Liver (tissue), 9 donors: ENCODE results near the gene OPN4. TPM values are rescaled to one million over a fixed set of nuclear protein-coding genes. Genes with fewer than 3 reads are reported as not detected.

Experiments used
- DNase-seq: peaks from one replicate; pipeline ENCODE4 v3.0.0-alpha.2; 2017; ENCODE audit warnings: low spot score
- H3K27ac ChIP-seq, 2 donors: one replicate each; pipeline ENCODE4 v1.7.0; 2013; ENCODE audit warnings: inconsistent platforms in 2 of 2, low read length in 2 of 2, control low read depth in 1 of 2, low read depth in 1 of 2, mild to moderate bottlenecking in 1 of 2
- H3K27me3 ChIP-seq, 4 donors: one replicate each; pipeline versions ENCODE4 v1.6.1 to v1.7.0; 2013; ENCODE audit warnings: low read length in 3 of 4, inconsistent platforms in 1 of 4, mild to moderate bottlenecking in 1 of 4, moderate library complexity in 1 of 4; ENCODE audit not compliant: control insufficient read depth in 4 of 4, insufficient read depth in 4 of 4
- H3K36me3 ChIP-seq, 4 donors: one replicate each; pipeline versions ENCODE4 v1.6.1 to v1.7.0; 2013; ENCODE audit warnings: low read length in 3 of 4, mild to moderate bottlenecking in 3 of 4, low read depth in 1 of 4, moderate library complexity in 1 of 4; ENCODE audit not compliant: control insufficient read depth in 4 of 4, insufficient read depth in 3 of 4
- H3K4me1 ChIP-seq, 4 donors: one replicate each; pipeline versions ENCODE4 v1.6.1 to v1.7.0; 2013; ENCODE audit warnings: low read length in 3 of 4, mild to moderate bottlenecking in 3 of 4, moderate library complexity in 1 of 4; ENCODE audit not compliant: control insufficient read depth in 4 of 4, insufficient read depth in 4 of 4
- H3K4me3 ChIP-seq, 3 donors: one replicate each; pipeline versions ENCODE4 v1.6.1 to v1.7.0; 2013; ENCODE audit warnings: low read length in 3 of 3, control low read depth in 1 of 3, low read depth in 1 of 3, mild to moderate bottlenecking in 1 of 3
- H3K9ac ChIP-seq, 2 donors: one replicate each; pipeline ENCODE4 v1.7.0; 2013; ENCODE audit warnings: low read length in 2 of 2, mild to moderate bottlenecking in 2 of 2, moderate library complexity in 2 of 2, control low read depth in 1 of 2, low read depth in 1 of 2
- H3K9me3 ChIP-seq, 4 donors: one replicate each; pipeline versions ENCODE4 v1.6.1 to v1.7.0; 2013; ENCODE audit warnings: low read length in 3 of 4; ENCODE audit not compliant: control insufficient read depth in 4 of 4
- ATF3 ChIP-seq: IDR thresholded peaks from 2 replicates; pipeline ENCODE4 v1.6.1; 2016; ENCODE audit warnings: antibody characterized with exemption
- CTCF ChIP-seq: fragments of 150-350 bp; IDR thresholded peaks from 2 replicates; pipeline ENCODE4 v1.5.1; 2017; ENCODE audit warnings: improper control_type of control experiment, low read depth, low read length; ENCODE audit not compliant: missing input control
- EGR1 ChIP-seq, 2 donors: IDR thresholded peaks; 2 replicates each; pipeline ENCODE4 v1.6.1; 2016 to 2018; ENCODE audit warnings: antibody characterized with exemption in 2 of 2, low read depth in 2 of 2
- FOXA1 ChIP-seq: IDR thresholded peaks from 2 replicates; pipeline ENCODE4 v1.6.1; 2016; ENCODE audit warnings: antibody characterized with exemption
- FOXA2 ChIP-seq: IDR thresholded peaks from 2 replicates; pipeline ENCODE4 v1.6.1; 2016; ENCODE audit warnings: antibody characterized with exemption
- GABPA ChIP-seq, 2 donors: IDR thresholded peaks in 1 of 2; conservative IDR thresholded peaks in 1 of 2; 2 replicates each; pipeline ENCODE4 v1.6.1; 2016; ENCODE audit warnings: antibody characterized with exemption in 2 of 2, mild to moderate bottlenecking in 1 of 2, moderate library complexity in 1 of 2
- HNF4A ChIP-seq, 2 donors: conservative IDR thresholded peaks; 2 replicates each; pipeline ENCODE4 v1.6.1; 2016; ENCODE audit warnings: antibody characterized with exemption in 2 of 2, mild to moderate bottlenecking in 2 of 2
- JUND ChIP-seq, 2 donors: IDR thresholded peaks; 2 replicates each; pipeline ENCODE4 v1.6.1; 2016; ENCODE audit warnings: antibody characterized with exemption in 2 of 2
- MAX ChIP-seq: IDR thresholded peaks from 2 replicates; pipeline ENCODE4 v1.6.1; 2016; ENCODE audit warnings: antibody characterized with exemption
- NR2F2 ChIP-seq: IDR thresholded peaks from 2 replicates; pipeline ENCODE4 v1.6.1; 2016; ENCODE audit warnings: antibody characterized with exemption
- RAD21 ChIP-seq, 2 donors: IDR thresholded peaks; 2 replicates each; pipeline ENCODE4 v1.6.1; 2016; ENCODE audit warnings: antibody characterized with exemption in 2 of 2, mild to moderate bottlenecking in 2 of 2
- REST ChIP-seq: IDR thresholded peaks from 2 replicates; pipeline ENCODE4 v1.6.1; 2016; ENCODE audit warnings: antibody characterized with exemption, mild to moderate bottlenecking
- RXRA ChIP-seq, 2 donors: IDR thresholded peaks; 2 replicates each; pipeline ENCODE4 v1.6.1; 2017 to 2018; ENCODE audit warnings: antibody characterized with exemption in 2 of 2, mild to moderate bottlenecking in 1 of 2
- ZBTB33 ChIP-seq: IDR thresholded peaks from 2 replicates; pipeline ENCODE4 v1.6.1; 2016; ENCODE audit warnings: antibody characterized with exemption
- WGBS: extraction: QIAGEN DNeasy Blood & Tissue Kit; methylation state at CpG from one replicate; pipeline ENCODE4 v1.1.7; 2013; 5-methylcytosine and 5-hydroxymethylcytosine counted together
- polyA plus RNA-seq, 2 donors: library from polyadenylated mRNA; stranded (reverse) in 1 of 2; unstranded in 1 of 2; fragments of 200-250 nt in 1 of 2; fragments of >200 nt in 1 of 2; fragmentation: Nextera tagmentation in 1 of 2; extraction: Ambion mirVana in 1 of 2; gene quantifications; one replicate each; pipeline versions ENCODE4 v1.2.1 to v1.2.3, GENCODE V29; 2013 to 2015
- total RNA-seq, 2 donors: library from RNA; depleted of rRNA; stranded (reverse); fragments of >200 nt; gene quantifications; one replicate each; pipeline ENCODE4 v1.2.3, GENCODE V29; 2014
- donor health status: healthy.
- donor health status: healthy.
- donor health status: healthy.
- donor health status: healthy.
- donor health status: healthy.

OPN4 gene
- total and polyA plus RNA-seq, 4 donors = not detected

GRCh38 chr10:86705905-86706304, 51.6 kb downstream of the OPN4 start:
- no peaks in the 10 kb centered on the region for H3K36me3 ChIP-seq
- peaks cover 0 to 3% (median 0%) of the 10 kb centered on the region in 4 donors for H3K4me1 ChIP-seq
- H3K27ac ChIP-seq = no peak overlapping the region
- TF ChIP-seq CTCF (no peak), RAD21 (IDR thresholded peaks at IDR 0.05) (no peak), JUND (IDR thresholded peaks at IDR 0.05) (no peak), MAX (no peak), FOXA2 (no peak), GABPA (IDR thresholded peaks at IDR 0.05 in 1 of 2, conservative IDR thresholded peaks at IDR 0.05 in 1 of 2) (no peak), RXRA (IDR thresholded peaks at IDR 0.05) (no peak), HNF4A (conservative IDR thresholded peaks at IDR 0.05) (no peak), ZBTB33 (no peak)
- no peak overlapping the region for H3K4me3 ChIP-seq
- DNase-seq = no peak
- no peaks in the 10 kb centered on the region for H3K9me3 ChIP-seq
- no peak overlapping the region for H3K9ac ChIP-seq
- no peaks in the 10 kb centered on the region for H3K27me3 ChIP-seq
- 91% methylated on average over 2 of the region's 2 CpGs for WGBS

GRCh38 chr10:86706401-86706841, 52.1 kb downstream of the OPN4 start:
- Histone ChIP-seq H3K4me1 (peaks cover 0 to 3% (median 0%) of the 10 kb centered on the region in 4 donors), H3K27ac (no peak overlapping the region), H3K9me3 (no peaks in the 10 kb centered on the region), H3K36me3 (no peaks in the 10 kb centered on the region), H3K9ac (no peak overlapping the region), H3K4me3 (no peak overlapping the region), H3K27me3 (no peaks in the 10 kb centered on the region)
- WGBS = 98% methylated on average over 12 of the region's 12 CpGs
- no peak for DNase-seq
- TF ChIP-seq REST (no peak), EGR1 (IDR thresholded peaks at IDR 0.05; ENCODE audit: low read depth in 2 of 2) (no peak), ATF3 (no peak), CTCF (no peak), MAX (no peak), JUND (IDR thresholded peaks at IDR 0.05) (no peak), RAD21 (IDR thresholded peaks at IDR 0.05) (no peak), NR2F2 (no peak), FOXA1 (no peak)
